ENCODE measurements around the gene ALG3. TPM values are rescaled to one million over a fixed set of nuclear protein-coding genes. Genes with fewer than 3 reads are reported as not detected.

Gene ALG3
- total and polyA plus RNA-seq, 9 of the 15 experiments (the other 6 are each of a cell fraction or from before 2014, with no cell fraction given): 37.5 to 107 (median 80.1) TPM

DNA sequence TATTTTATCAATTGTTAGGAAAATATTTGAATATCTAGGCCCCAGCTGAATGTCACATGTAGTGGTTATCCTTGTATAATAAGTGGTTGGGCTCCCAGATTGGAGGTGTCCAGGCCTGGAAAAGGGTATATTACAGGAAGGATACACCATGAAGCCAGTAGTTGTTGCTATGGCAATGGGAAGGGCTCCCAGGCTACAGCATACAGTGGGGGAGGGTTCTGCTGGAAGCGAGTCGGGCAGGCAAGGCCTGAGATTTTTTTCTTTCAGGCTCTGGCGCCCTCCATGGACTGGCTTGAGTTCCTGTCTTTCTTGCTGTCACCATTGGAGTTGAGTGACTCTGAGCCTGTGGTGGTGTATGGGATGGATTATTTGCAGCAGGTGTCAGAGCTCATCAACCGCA is 35.9 kb upstream of the ALG3 start:
- DNase-seq (ENCODE audit: extremely low read depth in 1 of 4, low spot score in 3 of 4) (peak; percentile 74 to 79 (median 76)), ATAC-seq (peak; percentile 90), FAIRE-seq (peak; percentile 91)
- H3K27ac ChIP-seq (ENCODE audit: extremely low read depth, low read depth, low read length): no peak overlapping the region
- BruUV-seq (replicated peaks): no TSS peak
- peaks cover 12% of the 10 kb centered on the region; the same call in 1 of the 2 replicates for H4K20me1 ChIP-seq (replicated peaks; ENCODE audit: control insufficient read depth, insufficient read depth, low read length)
- no peaks in the 10 kb centered on the region; a peak in 1 of 5 replicates for H3K4me1 ChIP-seq (replicated peaks in 1 of 2; ENCODE audit: control insufficient read depth in 2 of 2, insufficient read depth in 2 of 2, low read length in 2 of 2)
- H2AFZ ChIP-seq (ENCODE audit: low read depth, low read length): no peak overlapping the region
- intact Hi-C loops (cut with micrococcal nuclease) (loop anchor here (1.0 to 5.0 kb wide), 4 partner anchors 34 to 242 kb away; no protein-coding TSS in a partner anchor), in situ Hi-C loops (cut with MboI) (loop anchor here (5.0 kb wide), 1 partner anchor 392 kb away; no protein-coding TSS in a partner anchor)
- H3K9ac ChIP-seq (ENCODE audit: insufficient read depth in 1 of 2, low read depth in 2 of 2, low read length in 2 of 2): no peak overlapping the region
- H3K9me3 ChIP-seq (replicated peaks; ENCODE audit: control insufficient read depth, insufficient read depth, low read depth, low read length): no peaks in the 10 kb centered on the region
- H3K4me3 ChIP-seq: no peak overlapping the region
- peaks cover 25 to 55% of the 10 kb centered on the region in 2 experiments for H3K27me3 ChIP-seq (ENCODE audit: control insufficient read depth in 2 of 2, insufficient read depth in 2 of 2, low read length in 2 of 2)
- H3K36me3 ChIP-seq (ENCODE audit: control insufficient read depth, insufficient read depth, low read length): no peaks in the 10 kb centered on the region
- ChIA-PET CTCF (ENCODE audit: low intra/inter-chr PET ratio) (interaction anchor here (0.9 kb wide), 1 partner anchor 390 kb away, joined by 6 read pairs; no protein-coding TSS in a partner anchor), POLR2A (interaction anchor here (0.7 kb wide), 1 partner anchor 98 kb away, joined by 3 read pairs; no protein-coding TSS in a partner anchor)
- no peak overlapping the region for H3K4me2 ChIP-seq (ENCODE audit: insufficient read depth, low read length)
- H3K79me2 ChIP-seq (ENCODE audit: control insufficient read depth, insufficient read depth, low read length): no peaks in the 10 kb centered on the region
- WGBS (ENCODE audit: insufficient coverage, low coverage, missing lambda C conversion rate): 0% methylated on average over 4 of the region's 4 CpGs
- H3K9me1 ChIP-seq (ENCODE audit: control insufficient read depth, insufficient read depth, low read length): no peaks in the 10 kb centered on the region
- TF ChIP-seq ZBTB8A (IDR thresholded peaks at IDR 0.05; ENCODE audit: partially characterized antibody) (no peak), CBX3 (IDR thresholded peaks at IDR 0.05; ENCODE audit: borderline replicate concordance in 1 of 2, low read length in 2 of 2) (no peak), BMI1 (IDR thresholded peaks at IDR 0.05; ENCODE audit: low read length) (0 out of 2 replicates have a peak, but pooled peaks have one; percentile 36), ZSCAN29 (IDR thresholded peaks at IDR 0.05) (no peak), U2AF2 (optimal IDR thresholded peaks at IDR 0.05; ENCODE audit: low read depth, low read length) (no peak), SMC3 (conservative IDR thresholded peaks at IDR 0.05; ENCODE audit: insufficient read depth, low read depth, low read length) (peak; percentile 26; the same call in 1 of the 2 replicates), ZNF253 (CRISPR knock-in tag; conservative IDR thresholded peaks at IDR 0.05) (no peak), STAT5B (CRISPR knock-in tag; IDR thresholded peaks at IDR 0.05) (no peak), PHF20 (IDR thresholded peaks at IDR 0.05; ENCODE audit: partially characterized antibody) (no peak), MCM2 (IDR thresholded peaks at IDR 0.05; ENCODE audit: low read depth) (no peak), STAG1 (CRISPR knock-in tag; IDR thresholded peaks at IDR 0.05; ENCODE audit: borderline replicate concordance) (peak; percentile 80; the same call in 1 of the 2 replicates), CTBP1 (IDR thresholded peaks at IDR 0.05; ENCODE audit: borderline replicate concordance) (peak; percentile 43; the same call in 1 of the 2 replicates), ZNF384 (IDR thresholded peaks at IDR 0.05; ENCODE audit: low read depth, low read length) (peak; percentile 64), CREM (IDR thresholded peaks at IDR 0.05; ENCODE audit: low read depth) (0 out of 2 replicates have a peak, but pooled peaks have one; percentile 6)
- TF ChIP-seq, protein P1, sequence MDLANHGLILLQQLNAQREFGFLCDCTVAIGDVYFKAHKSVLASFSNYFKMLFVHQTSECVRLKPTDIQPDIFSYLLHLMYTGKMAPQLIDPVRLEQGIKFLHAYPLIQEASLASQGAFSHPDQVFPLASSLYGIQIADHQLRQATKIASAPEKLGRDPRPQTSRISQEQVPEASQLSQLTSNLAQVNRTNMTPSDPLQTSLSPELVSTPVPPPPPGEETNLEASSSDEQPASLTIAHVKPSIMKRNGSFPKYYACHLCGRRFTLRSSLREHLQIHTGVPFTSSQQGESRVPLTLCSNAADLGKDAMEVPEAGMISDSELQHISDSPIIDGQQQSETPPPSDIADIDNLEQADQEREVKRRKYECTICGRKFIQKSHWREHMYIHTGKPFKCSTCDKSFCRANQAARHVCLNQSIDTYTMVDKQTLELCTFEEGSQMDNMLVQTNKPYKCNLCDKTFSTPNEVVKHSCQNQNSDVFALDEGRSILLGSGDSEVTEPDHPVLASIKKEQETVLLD (IDR thresholded peaks at IDR 0.05): no peak
- TF ChIP-seq, protein P2, sequence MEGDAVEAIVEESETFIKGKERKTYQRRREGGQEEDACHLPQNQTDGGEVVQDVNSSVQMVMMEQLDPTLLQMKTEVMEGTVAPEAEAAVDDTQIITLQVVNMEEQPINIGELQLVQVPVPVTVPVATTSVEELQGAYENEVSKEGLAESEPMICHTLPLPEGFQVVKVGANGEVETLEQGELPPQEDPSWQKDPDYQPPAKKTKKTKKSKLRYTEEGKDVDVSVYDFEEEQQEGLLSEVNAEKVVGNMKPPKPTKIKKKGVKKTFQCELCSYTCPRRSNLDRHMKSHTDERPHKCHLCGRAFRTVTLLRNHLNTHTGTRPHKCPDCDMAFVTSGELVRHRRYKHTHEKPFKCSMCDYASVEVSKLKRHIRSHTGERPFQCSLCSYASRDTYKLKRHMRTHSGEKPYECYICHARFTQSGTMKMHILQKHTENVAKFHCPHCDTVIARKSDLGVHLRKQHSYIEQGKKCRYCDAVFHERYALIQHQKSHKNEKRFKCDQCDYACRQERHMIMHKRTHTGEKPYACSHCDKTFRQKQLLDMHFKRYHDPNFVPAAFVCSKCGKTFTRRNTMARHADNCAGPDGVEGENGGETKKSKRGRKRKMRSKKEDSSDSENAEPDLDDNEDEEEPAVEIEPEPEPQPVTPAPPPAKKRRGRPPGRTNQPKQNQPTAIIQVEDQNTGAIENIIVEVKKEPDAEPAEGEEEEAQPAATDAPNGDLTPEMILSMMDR (IDR thresholded peaks at IDR 0.05 in 2 of 3, conservative IDR thresholded peaks at IDR 0.05 in 1 of 3; ENCODE audit: insufficient read depth in 2 of 3, low read depth in 1 of 3, low read length in 3 of 3): peak; percentile 73 to 81 (median 76)
- TF ChIP-seq, protein P3, sequence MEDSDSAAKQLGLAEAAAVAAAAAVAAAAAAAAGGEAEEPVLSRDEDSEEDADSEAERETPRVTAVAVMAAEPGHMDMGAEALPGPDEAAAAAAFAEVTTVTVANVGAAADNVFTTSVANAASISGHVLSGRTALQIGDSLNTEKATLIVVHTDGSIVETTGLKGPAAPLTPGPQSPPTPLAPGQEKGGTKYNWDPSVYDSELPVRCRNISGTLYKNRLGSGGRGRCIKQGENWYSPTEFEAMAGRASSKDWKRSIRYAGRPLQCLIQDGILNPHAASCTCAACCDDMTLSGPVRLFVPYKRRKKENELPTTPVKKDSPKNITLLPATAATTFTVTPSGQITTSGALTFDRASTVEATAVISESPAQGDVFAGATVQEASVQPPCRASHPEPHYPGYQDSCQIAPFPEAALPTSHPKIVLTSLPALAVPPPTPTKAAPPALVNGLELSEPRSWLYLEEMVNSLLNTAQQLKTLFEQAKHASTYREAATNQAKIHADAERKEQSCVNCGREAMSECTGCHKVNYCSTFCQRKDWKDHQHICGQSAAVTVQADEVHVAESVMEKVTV (CRISPR knock-in tag; IDR thresholded peaks at IDR 0.05): peak; percentile 48; the same call in 1 of the 2 replicates
- TF ChIP-seq, protein P4, sequence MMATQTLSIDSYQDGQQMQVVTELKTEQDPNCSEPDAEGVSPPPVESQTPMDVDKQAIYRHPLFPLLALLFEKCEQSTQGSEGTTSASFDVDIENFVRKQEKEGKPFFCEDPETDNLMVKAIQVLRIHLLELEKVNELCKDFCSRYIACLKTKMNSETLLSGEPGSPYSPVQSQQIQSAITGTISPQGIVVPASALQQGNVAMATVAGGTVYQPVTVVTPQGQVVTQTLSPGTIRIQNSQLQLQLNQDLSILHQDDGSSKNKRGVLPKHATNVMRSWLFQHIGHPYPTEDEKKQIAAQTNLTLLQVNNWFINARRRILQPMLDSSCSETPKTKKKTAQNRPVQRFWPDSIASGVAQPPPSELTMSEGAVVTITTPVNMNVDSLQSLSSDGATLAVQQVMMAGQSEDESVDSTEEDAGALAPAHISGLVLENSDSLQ (IDR thresholded peaks at IDR 0.05): peak; percentile 64

Data from K562 (cell line).